Measurements from ENCODE around the gene UROC1. TPM values are rescaled to one million over a fixed set of nuclear protein-coding genes. Genes with fewer than 3 reads are reported as not detected.

UROC1 gene
- total and polyA plus RNA-seq, 2 of the 13 experiments (the other 11 are each of a cell fraction or from before 2014, with no cell fraction given), result 0.71 to 1.3 TPM

DNA sequence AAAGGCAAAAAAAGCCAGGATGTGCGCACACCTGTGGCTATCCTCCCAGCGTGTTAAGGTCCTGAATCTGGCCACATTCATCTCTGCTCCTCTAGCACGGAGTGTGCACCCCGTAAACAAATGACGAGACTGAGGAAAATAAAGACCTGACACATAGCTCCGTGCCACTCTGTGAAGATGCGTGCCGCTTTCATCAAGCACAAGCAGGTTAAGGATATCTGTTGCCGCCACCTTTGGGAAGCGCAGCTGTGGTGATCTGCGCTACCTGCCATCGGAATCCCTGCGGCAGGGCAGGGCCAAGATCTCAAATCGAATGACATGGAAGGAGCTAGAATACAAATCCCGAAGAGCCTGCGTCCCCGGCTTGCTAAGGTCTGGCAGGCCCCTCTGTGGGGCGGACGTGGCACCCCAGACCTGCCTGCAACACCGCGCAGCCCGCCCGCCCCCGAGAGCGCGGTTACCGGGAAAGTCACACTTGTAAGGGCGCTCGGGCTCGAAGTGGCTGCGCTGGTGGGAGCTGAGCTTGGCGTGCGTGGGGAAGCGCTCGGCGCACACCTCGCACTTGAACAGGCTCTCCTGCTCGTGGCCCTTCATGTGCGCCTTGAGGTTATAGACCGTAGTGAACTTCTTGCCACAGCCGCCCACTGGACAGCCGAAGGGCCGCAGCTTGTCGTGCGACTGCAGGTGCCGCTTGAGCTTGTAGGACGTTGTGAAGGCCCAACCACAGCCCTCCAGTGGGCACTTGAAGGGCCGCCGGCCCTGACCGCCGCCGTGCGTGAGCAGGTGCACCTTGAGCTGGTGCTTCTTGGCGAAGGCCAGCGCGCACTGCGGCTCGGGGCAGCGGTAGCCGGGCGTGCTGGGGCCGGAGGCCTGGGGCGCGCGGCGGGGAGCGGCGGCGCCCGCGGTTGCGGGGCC is 42.8 kb downstream of the UROC1 start (continued):
- no peak for TF ChIP-seq RERE (CRISPR knock-in tag; IDR thresholded peaks at IDR 0.05; ENCODE audit: low read depth)
- no peak for TF ChIP-seq ZBTB33 (CRISPR knock-in tag; IDR thresholded peaks at IDR 0.05)
- TF ChIP-seq ZNF747 (CRISPR knock-in tag; IDR thresholded peaks at IDR 0.05; ENCODE audit: borderline replicate concordance), result no peak
- TF ChIP-seq SIN3A (IDR thresholded peaks at IDR 0.05; ENCODE audit: borderline replicate concordance, low read depth, low read length), result no peak
- no peak for TF ChIP-seq ZNF230 (CRISPR knock-in tag; IDR thresholded peaks at IDR 0.05)
- no peak for TF ChIP-seq ZFP62 (CRISPR knock-in tag; IDR thresholded peaks at IDR 0.05)
- TF ChIP-seq MLLT10 (CRISPR knock-in tag; IDR thresholded peaks at IDR 0.05), result no peak
- no peak for TF ChIP-seq MTA1 (CRISPR knock-in tag; IDR thresholded peaks at IDR 0.05; ENCODE audit: borderline replicate concordance)
- no peak for TF ChIP-seq DPF2 (CRISPR knock-in tag; IDR thresholded peaks at IDR 0.05; ENCODE audit: borderline replicate concordance, low read depth)
- no peak for TF ChIP-seq HMGA1 (CRISPR knock-in tag; conservative IDR thresholded peaks at IDR 0.05)
- no peak for TF ChIP-seq ZNF839 (CRISPR knock-in tag; IDR thresholded peaks at IDR 0.05; ENCODE audit: borderline replicate concordance)
- TF ChIP-seq MZF1 (CRISPR knock-in tag; IDR thresholded peaks at IDR 0.05; ENCODE audit: borderline replicate concordance), result no peak
- no peak for TF ChIP-seq ESRRA (CRISPR knock-in tag; IDR thresholded peaks at IDR 0.05; ENCODE audit: low read depth)
- TF ChIP-seq, protein P1, sequence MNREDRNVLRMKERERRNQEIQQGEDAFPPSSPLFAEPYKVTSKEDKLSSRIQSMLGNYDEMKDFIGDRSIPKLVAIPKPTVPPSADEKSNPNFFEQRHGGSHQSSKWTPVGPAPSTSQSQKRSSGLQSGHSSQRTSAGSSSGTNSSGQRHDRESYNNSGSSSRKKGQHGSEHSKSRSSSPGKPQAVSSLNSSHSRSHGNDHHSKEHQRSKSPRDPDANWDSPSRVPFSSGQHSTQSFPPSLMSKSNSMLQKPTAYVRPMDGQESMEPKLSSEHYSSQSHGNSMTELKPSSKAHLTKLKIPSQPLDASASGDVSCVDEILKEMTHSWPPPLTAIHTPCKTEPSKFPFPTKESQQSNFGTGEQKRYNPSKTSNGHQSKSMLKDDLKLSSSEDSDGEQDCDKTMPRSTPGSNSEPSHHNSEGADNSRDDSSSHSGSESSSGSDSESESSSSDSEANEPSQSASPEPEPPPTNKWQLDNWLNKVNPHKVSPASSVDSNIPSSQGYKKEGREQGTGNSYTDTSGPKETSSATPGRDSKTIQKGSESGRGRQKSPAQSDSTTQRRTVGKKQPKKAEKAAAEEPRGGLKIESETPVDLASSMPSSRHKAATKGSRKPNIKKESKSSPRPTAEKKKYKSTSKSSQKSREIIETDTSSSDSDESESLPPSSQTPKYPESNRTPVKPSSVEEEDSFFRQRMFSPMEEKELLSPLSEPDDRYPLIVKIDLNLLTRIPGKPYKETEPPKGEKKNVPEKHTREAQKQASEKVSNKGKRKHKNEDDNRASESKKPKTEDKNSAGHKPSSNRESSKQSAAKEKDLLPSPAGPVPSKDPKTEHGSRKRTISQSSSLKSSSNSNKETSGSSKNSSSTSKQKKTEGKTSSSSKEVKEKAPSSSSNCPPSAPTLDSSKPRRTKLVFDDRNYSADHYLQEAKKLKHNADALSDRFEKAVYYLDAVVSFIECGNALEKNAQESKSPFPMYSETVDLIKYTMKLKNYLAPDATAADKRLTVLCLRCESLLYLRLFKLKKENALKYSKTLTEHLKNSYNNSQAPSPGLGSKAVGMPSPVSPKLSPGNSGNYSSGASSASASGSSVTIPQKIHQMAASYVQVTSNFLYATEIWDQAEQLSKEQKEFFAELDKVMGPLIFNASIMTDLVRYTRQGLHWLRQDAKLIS (CRISPR knock-in tag; IDR thresholded peaks at IDR 0.05), result no peak
- no peak for TF ChIP-seq SSRP1 (CRISPR knock-in tag; IDR thresholded peaks at IDR 0.05)
- no peak for TF ChIP-seq TCF7L2 (IDR thresholded peaks at IDR 0.05; ENCODE audit: low read depth, low read length)
- no peak for TF ChIP-seq CEBPG (CRISPR knock-in tag; IDR thresholded peaks at IDR 0.05)
- TF ChIP-seq ZNF180 (CRISPR knock-in tag; IDR thresholded peaks at IDR 0.05; ENCODE audit: borderline replicate concordance, low read depth), result no peak
